IPS DF 4.7 (cell line): ENCODE measurements around the gene CDC42EP3.

Experiments used
- DNase-seq: peaks from one replicate; pipeline ENCODE4 v3.0.0-alpha.2; 2013; ENCODE audit warnings: low spot score; ENCODE audit errors: extremely low read depth

The CDC42EP3 gene

GRCh38 chr2:37637190-37637860, 34.1 kb downstream of the CDC42EP3 start:
- no peak for DNase-seq

GRCh38 chr2:37636381-37637066, 34.9 kb downstream of the CDC42EP3 start:
- DNase-seq = no peak

- DNase-seq = no peak
Measured at GRCh38 chr2:37635504-37636380, 35.7 kb downstream of the CDC42EP3 start.

- DNase-seq = no peak
Measured at GRCh38 chr2:37634914-37635503, 36.4 kb downstream of the CDC42EP3 start.

DNA sequence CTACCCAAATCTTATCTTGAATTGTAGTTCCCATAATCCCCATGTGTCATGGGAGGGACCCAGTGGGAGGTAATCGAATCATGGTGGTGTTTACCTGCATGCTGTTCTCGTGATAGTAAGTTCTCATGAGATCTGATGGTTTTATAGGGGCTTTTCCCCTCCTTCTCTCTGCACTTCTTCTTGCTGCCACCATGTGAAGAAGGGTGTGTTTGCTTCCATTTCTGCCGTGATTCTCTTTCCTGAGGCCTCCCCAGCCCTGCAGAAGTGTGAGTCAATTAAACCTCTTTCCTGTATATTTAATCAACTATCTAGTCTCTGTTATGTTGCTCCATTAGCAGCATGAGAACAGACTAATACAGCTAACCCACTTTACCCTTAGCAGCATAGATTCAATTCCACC, 37.6 kb downstream of the CDC42EP3 start:
- no peak for DNase-seq

GRCh38 chr2:37633234-37633633, 38.2 kb downstream of the CDC42EP3 start:
- DNase-seq = no peak

DNA sequence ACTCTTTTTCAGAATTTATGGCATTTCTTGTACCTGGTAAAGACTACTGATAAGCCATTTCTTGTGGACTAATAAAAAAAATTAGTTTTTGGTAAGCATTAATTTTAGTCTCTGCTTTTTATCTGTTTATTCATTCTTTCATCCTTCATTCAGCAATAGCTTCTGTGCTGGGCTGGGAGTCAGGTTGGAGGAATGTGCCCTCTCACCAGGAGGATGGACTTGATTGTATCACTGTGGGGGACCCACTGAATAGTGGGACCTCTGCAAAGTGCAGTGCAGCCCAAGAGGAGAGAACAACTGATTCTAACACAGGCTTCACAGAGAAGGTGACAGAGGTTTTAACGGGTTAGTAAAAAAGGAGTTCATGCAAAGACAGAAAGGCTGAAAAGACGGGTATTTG, 39.1 kb downstream of the CDC42EP3 start:
- DNase-seq = no peak

DNA sequence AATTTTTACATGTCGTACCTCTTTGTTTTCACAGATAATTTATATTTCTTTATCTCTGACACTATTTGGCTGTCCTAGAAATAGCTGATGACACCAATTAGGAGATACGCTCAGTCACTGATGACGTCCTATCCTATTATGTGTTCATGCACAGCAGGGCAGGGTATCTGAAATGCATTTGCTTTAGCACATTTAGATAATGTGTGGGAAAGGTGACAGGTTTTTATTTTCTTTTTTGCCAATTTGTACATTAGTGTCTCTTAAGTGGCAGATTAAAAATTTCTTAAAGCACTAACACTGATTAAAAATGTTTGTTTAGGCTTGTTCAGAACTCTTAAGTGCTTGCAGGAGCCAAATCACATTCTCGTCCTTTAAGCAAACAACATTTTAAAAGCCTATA, 39.7 kb downstream of the CDC42EP3 start:
- no peak for DNase-seq

GRCh38 chr2:37631292-37631691, 40.1 kb downstream of the CDC42EP3 start:
- no peak for DNase-seq

DNA sequence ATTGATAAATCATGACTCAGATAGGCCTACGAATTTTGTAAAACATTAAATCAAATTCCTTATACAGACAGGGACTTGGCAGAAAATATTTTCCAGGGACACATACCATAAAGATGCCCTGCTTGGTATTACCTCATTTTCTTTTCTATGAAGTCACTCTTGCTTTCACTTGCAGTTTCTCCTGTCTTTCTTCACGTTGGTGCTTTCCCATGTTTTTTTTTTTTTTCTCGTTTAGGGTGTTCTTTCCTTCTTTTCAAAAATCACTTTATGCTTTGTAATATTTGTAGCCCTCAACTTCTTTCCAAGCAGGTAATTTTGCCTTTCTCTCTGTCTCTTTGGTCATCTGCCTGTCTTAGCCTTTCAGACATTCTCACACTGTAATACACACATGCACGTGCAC, 40.7 kb downstream of the CDC42EP3 start:
- no peak for DNase-seq

DNA sequence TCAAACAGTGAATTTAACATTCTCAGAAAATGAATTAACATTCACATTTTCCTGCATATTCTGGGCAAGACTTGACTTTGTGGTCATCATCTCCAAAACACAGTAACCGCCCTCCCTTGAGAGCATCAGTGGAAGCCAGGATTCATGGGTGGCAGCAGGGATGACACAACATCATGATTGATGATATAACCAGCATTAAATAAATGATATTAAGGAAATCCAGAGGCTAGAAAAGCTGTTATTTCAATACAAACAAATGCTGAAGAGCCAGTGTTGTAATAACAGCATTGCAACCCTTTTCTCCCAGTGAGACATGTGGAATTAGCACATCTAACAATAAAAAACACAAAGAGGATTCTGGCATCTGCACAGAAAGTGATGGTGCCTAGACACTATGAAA, 41.1 kb downstream of the CDC42EP3 start:
- DNase-seq = no peak

GRCh38 chr2:37629529-37629928, 41.9 kb downstream of the CDC42EP3 start:
- DNase-seq = no peak

DNA sequence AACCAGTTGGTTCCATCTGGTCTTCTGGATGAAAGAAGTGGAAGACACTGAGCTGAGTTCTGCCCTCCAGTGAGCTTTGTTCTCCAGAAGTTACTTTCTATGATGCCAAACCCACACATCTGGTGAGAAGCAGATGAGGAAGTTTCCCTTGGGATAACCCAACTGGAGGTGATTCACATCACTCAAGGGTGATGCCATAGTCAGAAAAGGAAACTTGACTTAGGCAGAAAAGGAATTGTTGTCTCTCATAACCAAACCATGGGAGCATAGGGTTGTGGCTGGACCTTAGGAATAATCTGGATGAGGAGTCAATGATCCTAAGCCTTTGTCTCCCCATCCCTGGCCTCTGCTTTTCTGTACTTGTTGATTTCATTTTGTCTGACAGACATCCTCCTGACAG, 43.7 kb downstream of the CDC42EP3 start:
- no peak for DNase-seq

GRCh38 chr2:37625796-37626571, 45.5 kb downstream of the CDC42EP3 start:
- no peak for DNase-seq

GRCh38 chr2:37625156-37625555, 46.3 kb downstream of the CDC42EP3 start:
- no peak for DNase-seq

DNA sequence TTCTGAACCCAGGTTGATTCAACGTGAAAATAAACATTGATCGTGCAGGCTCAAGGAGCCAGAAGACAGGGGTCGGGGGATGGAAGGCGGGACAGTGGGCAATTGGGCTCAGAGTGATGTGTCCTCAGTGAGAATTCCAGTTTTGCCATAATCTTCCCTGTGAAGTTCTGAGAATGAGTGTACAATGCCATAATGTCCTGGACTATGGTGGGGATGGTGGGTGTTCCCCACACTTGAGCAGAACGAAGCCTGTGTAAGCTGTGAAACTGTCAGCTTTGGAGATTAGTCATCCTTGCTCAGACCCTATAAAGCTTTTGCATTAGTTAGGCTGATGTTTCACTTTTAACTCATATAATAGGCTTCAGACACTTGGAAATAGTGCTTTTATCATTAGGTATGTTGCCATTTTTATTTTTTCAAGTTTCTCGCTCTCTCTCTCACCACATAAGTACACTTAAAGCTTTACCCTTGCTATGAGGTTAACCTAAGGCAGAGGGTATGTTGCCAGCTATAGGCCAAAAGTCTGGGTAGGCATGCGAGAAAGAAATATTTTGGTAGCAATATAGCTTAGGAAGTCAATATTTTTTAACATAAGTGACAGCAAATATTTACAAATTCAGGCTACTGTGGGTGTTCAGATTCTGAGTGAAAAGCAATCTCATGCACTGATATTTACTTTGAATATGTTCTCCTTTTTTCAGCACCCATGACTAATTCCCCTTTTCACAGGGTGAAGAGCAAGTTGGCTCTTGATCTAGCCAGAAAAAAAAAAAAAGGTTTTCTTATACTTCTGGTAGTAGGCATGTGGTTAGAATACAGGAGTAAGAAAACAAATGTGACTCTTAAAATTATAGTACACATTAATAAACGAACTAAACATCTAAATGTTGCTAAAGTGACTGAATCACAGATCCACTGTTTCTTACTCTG, 47.2 kb downstream of the CDC42EP3 start:
- no peak for DNase-seq

DNA sequence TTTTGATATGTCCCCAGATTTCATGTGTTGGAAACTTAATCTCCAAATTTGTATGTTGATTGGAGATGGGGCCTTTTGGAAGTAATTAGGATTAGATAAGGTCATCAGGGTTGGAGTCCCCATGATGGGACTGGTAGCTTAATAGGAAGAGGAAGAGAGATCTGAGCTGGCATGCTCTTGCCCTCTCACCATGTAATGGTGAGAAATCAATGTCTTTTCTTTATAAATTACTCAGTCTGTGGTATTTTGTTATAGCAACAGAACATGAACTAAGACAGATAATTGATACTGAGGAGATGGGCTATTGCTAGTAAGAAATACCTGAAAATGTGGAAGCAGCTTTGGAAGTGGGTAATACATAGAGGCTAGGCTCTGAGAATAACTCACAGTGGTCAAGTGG, 48.0 kb downstream of the CDC42EP3 start:
- DNase-seq = no peak

DNA sequence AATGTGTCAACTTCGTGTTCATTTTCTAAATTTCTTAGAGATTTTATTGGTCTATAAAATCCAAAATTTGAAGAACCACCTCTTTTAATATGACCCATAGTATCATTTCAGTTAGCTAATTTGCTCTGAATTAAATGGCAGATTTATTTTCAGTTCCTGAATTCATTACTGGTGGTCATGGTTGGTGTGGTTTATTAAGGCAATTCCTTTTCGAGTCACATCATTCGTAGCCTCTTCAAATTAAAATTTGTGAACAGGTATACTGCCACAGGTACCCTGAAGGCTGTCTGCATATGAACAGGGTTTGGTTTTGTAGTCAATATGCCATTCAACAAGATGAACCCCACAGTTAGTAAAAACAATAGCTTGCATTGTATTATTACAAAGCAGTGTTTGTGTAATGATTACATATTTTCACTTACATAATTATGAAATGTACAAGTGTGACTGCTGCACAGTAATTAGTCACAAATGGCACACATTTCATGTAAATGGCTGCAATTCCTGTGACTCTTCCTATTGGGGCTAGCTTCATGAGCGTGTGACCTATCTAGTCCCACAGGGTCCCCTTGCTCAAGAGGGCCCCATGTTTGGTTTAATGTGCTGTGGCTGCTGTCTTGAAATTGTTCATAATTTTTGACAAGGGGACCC, 48.9 kb downstream of the CDC42EP3 start:
- DNase-seq = no peak

DNA sequence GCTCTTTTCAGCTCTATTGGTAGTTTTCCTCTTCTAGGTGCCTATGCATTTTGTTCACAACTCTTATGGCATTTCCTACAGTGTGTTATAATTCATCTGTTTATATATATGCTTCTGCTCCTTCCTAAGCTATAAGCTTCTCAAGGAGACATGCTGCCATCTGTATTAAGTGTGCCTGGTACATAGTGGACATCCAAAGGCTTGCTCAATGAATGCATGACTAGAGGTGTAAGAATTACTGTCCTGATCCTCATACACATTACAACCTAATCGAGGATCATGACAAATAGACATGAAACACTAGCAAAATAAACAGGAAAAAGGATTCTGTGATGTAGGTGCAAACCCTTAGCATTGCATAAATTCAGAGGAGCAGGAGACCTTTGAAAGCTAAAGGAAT, 50.2 kb downstream of the CDC42EP3 start:
- no peak for DNase-seq

DNA sequence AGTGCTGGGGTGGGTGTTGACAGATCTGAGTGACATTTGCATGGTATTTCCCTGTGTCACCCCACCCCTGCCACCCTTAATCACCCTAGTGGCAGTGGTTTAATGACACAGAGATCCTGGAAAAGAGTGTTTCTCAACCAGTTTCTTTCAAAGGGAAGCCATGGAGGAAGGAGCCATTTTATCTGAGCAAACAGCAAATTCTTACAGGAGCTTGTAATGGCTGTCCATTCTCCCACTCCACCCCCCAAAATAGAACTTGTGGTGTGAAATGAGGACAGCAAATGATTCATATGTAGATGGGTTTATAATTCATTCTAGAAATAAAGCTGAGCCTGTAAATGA, 51.5 kb downstream of the CDC42EP3 start:
- DNase-seq = no peak
